Hindlimb muscle (tissue), 1 donor: ENCODE data around the gene SCARB1. TPM values are rescaled to one million over a fixed set of nuclear protein-coding genes. Genes with fewer than 3 reads are reported as not detected.

ENCODE experiments used
- DNase-seq: peaks from one replicate; pipeline ENCODE4 v3.0.0-alpha.2; 2013
- polyA plus RNA-seq: library from polyadenylated mRNA; unstranded; fragments of 120-200 nt; gene quantifications from one replicate; pipeline ENCODE4 v1.2.1, GENCODE V29; 2013; ENCODE audit not compliant: insufficient read length

The SCARB1 gene
- polyA plus RNA-seq, 1 donor, result 25.1 TPM

DNA sequence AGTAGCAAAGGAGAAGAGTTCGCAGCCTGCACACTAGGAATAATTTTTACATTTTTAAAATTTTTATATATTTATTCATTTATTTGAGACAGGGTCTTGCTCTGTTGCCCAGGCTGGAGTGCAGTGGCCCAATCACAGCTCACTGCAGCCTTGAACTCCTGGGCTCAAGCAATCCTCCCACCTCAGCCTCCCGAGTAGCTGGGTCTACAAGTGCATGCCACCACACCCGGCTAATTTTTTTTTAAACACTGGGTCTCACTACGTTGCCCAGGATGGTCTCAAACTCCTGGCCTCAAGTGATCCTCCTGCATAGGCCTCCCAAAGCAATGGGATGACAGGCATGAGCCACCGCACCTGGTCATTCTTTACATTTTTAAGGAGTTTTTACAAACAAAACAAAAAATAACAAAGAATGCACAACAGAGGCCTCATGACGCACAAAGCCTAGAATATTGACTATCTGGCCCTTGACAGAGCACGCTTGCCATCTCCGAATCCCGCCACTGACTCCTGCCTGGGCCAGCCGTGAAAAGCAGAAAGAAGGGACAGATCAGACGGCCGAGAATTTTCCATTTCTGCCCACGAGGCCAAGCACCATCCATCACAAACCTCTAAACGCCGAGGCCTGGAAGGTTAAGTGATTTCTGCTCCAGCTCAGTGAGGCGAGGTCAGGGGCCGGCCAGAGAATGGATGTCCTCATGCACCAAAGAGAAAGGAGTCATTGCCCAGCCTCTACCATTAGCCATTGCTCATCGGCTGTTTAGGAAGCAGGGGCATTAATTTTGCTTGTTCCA lies 120.0 kb downstream of the SCARB1 start:
- no peak for DNase-seq

- DNase-seq, result no peak
Observed at GRCh38 chr12:124742678-124743077, 121.0 kb downstream of the SCARB1 start.

GRCh38 chr12:124742111-124742510 lies 121.6 kb downstream of the SCARB1 start:
- DNase-seq, result no peak

DNA sequence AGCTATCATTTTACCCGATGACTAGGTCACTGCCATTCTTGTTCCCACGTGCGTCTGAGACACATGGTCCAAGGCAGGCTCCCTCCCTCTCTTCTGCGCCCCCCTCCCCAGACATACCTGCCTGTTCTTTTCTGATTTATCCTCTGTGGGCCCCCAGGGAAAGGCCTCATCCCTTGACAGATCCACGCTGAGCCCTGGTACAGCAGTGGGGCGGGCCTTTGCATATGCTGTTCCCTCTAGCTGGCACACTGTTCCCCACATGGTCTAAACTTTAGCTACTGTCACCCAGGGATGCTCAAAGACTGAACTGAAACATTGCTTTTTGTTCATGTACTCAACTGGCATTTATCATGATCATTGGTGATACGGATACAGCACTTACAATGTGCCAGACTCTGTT lies 122.5 kb downstream of the SCARB1 start:
- DNase-seq, result no peak

DNA sequence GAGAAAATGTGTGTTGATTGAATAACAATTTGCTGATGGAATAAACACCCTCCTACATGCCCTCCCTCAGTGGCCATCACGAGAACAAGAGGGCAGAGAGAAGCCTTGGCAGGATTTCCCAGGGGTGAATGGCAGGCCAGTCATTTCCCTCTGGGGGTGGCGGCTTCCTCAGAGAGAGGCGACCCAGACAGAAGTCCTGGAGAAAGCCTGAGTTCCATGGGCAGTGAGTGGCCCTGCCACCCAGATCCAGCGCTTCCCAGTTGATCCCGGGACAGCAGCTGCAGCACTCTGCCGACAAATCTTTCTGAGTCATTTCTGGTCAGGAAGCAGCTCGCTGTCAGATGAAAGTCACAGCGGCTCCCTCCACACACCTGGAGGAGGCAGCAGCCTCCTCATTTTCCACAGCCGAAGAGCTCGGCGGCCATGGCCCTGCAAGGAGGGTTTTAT lies 123.0 kb downstream of the SCARB1 start:
- DNase-seq, result no peak

DNA sequence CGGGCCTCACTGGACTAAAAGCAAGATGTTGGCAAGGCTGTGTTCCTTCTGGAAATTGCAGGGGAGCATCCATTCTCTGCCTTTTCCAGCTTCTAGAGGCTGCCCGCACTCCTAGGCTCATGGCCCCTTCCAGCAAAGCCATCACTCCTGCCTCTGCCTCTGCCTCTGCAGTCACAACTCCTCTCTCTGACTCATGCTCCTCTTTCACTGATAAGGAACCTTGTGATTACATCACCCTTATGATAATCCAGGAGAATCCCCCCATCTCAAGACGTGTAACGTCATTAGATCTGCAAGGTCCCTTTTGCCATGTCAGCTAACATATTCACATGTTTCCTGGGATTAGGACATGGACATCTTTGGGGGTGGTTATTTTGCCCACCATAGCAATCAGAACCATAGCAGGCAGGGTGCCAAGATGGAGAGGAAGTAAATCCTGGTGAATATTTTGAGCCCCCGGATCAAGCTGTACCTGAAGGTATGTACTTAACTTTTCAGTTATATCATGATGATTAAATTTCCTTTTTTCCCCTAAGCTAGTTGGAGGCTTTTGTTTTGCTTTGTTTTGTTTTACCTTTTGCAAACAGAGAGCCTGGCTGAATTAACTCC lies 123.6 kb downstream of the SCARB1 start:
- DNase-seq, result no peak

DNA sequence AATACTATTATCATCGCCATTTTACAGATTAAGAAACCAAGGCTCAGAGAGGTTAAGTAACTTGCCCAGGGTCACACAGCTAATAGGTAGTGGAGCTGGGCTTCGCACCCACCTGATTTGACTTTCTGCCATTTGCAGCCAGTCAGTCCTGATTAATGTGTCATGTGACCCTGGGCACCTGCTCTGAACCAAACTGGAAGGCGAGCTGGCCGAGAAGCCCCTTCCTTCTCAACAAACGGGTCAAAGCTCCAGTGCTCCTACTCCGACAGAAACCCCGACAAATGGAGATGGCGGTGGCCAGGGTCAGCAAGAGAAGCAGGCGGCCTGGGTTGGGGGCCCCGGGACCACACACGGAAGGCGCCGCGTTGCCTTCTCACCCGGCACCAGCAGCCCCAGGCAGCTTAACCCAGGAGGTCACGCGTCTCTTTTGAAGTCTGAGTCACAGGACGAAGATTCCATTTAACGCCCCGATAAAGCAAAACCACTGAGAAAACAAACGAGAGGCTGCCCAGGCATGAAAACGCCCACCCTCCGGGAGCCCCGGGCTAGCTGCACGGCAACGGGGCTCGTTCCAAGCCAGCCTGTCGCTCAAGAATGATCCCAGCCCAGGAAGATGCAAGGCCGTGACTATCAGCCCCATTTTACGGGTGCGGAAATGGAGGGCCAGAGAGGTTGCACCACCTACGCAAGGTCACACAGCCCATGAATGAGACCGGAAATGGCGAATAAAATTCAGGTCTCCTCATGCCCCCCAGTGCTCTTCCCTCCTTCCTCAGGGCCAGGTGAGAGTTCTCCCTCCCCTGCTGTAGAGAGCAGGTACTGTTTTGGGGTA lies 124.8 kb downstream of the SCARB1 start:
- no peak for DNase-seq

- DNase-seq, result no peak
Observed at GRCh38 chr12:124737772-124738635, 125.7 kb downstream of the SCARB1 start.

GRCh38 chr12:124737040-124737419 lies 126.6 kb downstream of the SCARB1 start:
- DNase-seq, result no peak

GRCh38 chr12:124736115-124737039 lies 127.3 kb downstream of the SCARB1 start:
- no peak for DNase-seq

DNA sequence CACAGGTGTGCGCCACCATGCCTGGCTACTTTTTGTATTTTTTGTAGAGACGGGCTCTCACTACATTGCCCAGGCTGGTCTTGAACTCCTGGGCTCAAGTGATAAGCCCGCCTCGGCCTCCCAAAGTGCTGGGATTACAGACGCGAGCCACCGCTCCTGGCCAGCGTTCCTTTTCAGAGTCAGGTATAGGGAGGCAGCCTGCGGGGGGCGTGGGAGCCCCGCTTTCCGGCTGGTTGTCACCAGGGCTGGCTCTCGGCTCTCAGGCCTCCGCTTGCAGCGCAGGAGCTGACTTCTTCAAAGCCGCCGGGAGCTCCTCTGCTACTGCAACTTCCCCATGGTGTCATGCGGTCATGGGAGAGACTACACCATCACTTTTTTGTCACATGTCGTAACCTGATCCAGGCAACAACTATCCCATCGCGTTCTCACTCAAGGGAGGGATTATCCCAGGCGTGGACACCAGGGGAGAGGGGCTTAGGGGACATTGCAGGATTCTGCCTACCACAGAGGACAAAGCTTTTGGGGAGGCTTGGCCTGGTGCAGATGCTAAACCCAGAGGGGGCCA lies 129.4 kb downstream of the SCARB1 start:
- no peak for DNase-seq

DNA sequence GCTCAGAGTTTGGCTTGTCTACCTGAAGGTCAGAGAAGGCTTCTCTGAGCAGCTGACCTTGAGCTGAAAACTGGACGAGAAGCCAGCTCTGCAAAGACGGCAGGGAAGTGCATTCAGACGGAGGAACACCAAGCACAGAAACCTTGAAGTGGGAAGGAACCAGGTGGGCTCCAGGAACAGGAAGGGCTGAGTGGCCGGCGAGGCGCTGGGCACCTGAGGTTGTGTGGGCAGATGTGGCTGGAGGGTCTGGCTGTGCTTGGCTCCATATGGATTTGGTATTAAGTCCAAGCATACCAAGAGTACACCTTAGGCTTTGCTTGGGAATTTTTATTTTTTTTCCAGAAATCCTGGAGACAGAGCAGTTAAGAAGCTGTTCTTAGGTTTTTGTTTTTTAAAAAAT lies 130.6 kb downstream of the SCARB1 start:
- no peak for DNase-seq

- DNase-seq, result no peak
Observed at GRCh38 chr12:124732275-124733075, 131.2 kb downstream of the SCARB1 start.

GRCh38 chr12:124731869-124732268 lies 131.8 kb downstream of the SCARB1 start:
- DNase-seq, result no peak

DNA sequence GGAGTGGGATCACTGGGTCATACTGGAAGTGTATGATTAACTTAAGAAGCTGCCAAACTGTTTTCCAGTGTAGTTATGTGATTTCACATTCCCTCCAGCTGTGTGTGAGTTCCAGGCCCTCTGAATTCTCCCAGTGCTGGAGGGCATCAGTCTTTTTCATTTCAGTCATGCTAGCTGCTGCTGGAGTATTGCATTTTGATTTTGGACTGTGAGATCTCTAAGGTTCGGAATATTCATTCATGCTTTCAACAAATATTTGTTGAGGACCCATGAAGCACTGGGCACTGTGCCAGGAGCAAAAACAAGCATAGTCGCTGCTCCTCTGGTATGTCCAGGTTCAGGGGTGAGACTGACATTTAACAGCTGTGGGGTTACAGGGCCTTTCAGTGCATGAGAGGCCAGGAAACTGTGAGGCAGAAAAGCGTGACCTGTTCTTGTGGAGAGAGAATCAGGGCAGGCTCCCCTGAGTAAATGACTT lies 133.2 kb downstream of the SCARB1 start:
- DNase-seq, result no peak

DNA sequence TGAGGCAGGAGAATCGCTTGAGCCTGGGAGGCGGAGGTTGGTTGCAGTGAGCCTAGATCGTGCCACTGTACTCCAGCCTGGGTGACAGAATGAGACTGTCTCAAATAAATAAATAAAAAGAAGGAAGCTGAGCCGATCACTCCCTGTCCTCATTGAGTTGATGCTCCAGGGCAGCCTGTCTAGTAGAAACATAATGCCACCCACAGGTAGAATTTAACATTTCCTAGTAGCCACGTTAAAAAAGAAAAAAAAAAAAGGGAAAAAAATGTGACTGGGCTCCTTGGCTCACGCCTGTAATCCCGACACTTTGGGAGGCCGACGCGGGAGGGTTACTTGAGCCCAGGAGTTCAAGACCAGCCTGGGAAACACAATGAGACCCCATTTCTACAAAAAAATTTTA lies 135.7 kb downstream of the SCARB1 start:
- no peak for DNase-seq

- DNase-seq, result no peak
Observed at GRCh38 chr12:124727264-124727800, 136.3 kb downstream of the SCARB1 start.
